Endothelial cell of umbilical vein (primary cell): Measurements from ENCODE around the gene PGM2L1. TPM values are rescaled to one million over a fixed set of nuclear protein-coding genes. Genes with fewer than 3 reads are reported as not detected.

Source experiments
- BruUV-seq: library from RNA; stranded (reverse); fragments of 400-500 nt; replicated peaks from 2 replicates; lab custom pipeline; 2021; lab: Mats Ljungman, UMichigan
- CTCF ChIA-PET: fragments of 300-600, 350-600 bp; sonication (Branson Sonifier 250); formaldehyde crosslinking; loops from one replicate; lab custom pipeline; 2021; ENCODE audit warnings: antibody characterized with exemption, inconsistent platforms; lab: Charles Lee
- POLR2A ChIA-PET: fragments of 300-600, 350-600 bp; sonication (Branson Sonifier 250); formaldehyde crosslinking; loops from one replicate; lab custom pipeline; 2021; ENCODE audit warnings: antibody characterized with exemption, inconsistent platforms; lab: Charles Lee
- DNase-seq: peaks from one replicate; pipeline ENCODE4 v3.0.0-alpha.2; 2011; ENCODE audit warnings: low read depth, low spot score
- FAIRE-seq: peaks from 2 replicates; lab custom pipeline; 2011; peaks lifted over from hg19 to GRCh38; lab: Jason Lieb, UNC
- H2AFZ ChIP-seq: 2 replicates; pipeline ENCODE4 v1.6.0; 2012; ENCODE audit warnings: low read depth, low read length, control low read depth, inconsistent platforms
- H3K27ac ChIP-seq: 2 replicates; pipeline ENCODE4 v1.5.1; 2011; ENCODE audit warnings: low read depth, mild to moderate bottlenecking, control low read depth, low read length, moderate library complexity; ENCODE audit not compliant: insufficient read depth
- H3K27me3 ChIP-seq, 2 experiments: 2 replicates each; pipeline versions ENCODE4 v1.6.0 to v1.6.1; 2011; ENCODE audit warnings: low read length in 2 of 2, mixed read lengths in 1 of 2; ENCODE audit not compliant: control insufficient read depth in 2 of 2, insufficient read depth in 2 of 2
- H3K36me3 ChIP-seq, 2 experiments: 2 replicates in 1 of 2; 3 replicates in 1 of 2; pipeline ENCODE4 v1.5.1; 2011; ENCODE audit warnings: low read length in 2 of 2, mild to moderate bottlenecking in 1 of 2, moderate library complexity in 1 of 2; ENCODE audit not compliant: control insufficient read depth in 2 of 2, insufficient read depth in 2 of 2; ENCODE audit errors: extremely low read depth in 1 of 2
- H3K4me1 ChIP-seq: 3 replicates; pipeline ENCODE4 v1.5.1; 2011; ENCODE audit warnings: mild to moderate bottlenecking, low read length; ENCODE audit not compliant: control insufficient read depth, insufficient read depth; ENCODE audit errors: extremely low read depth
- H3K4me2 ChIP-seq: 2 replicates; pipeline ENCODE4 v1.6.1; 2011; ENCODE audit warnings: low read length, control low read depth, mixed read lengths; ENCODE audit not compliant: insufficient read depth
- H3K4me3 ChIP-seq, 3 experiments: fragments of 200-600 bp in 1 of 3; sonication (generic), shearing (Covaris generic) in 1 of 3; replicated peaks in 1 of 3; 2 replicates each; pipeline ENCODE4 v1.5.1; 2011 to 2016; ENCODE audit warnings: control low read depth in 3 of 3, low read length in 3 of 3, mild to moderate bottlenecking in 2 of 3, inconsistent platforms in 1 of 3, low read depth in 1 of 3, moderate library complexity in 1 of 3; ENCODE audit not compliant: insufficient read depth in 1 of 3
- H3K79me2 ChIP-seq: 2 replicates; pipeline ENCODE4 v1.6.0; 2012; ENCODE audit warnings: low read length, inconsistent platforms; ENCODE audit not compliant: control insufficient read depth, insufficient read depth
- H3K9ac ChIP-seq: replicated peaks from 2 replicates; pipeline ENCODE3; 2011; ENCODE audit warnings: low read length, control low read depth; ENCODE audit not compliant: insufficient read depth; ENCODE audit errors: extremely low read depth
- H3K9me1 ChIP-seq: replicated peaks from 3 replicates; pipeline ENCODE4 v1.6.0; 2011; ENCODE audit warnings: mild to moderate bottlenecking, low read length; ENCODE audit not compliant: control insufficient read depth, insufficient read depth; ENCODE audit errors: extremely low read depth
- H3K9me3 ChIP-seq: replicated peaks from 2 replicates; pipeline ENCODE4 v1.5.1; 2012; ENCODE audit warnings: low read length, inconsistent platforms; ENCODE audit not compliant: control insufficient read depth, insufficient read depth
- H4K20me1 ChIP-seq: replicated peaks from 2 replicates; pipeline ENCODE3; 2011; ENCODE audit warnings: mild to moderate bottlenecking, low read length; ENCODE audit not compliant: control insufficient read depth, insufficient read depth; ENCODE audit errors: extremely low read depth
- EZH2 ChIP-seq: IDR thresholded peaks from 2 replicates; pipeline ENCODE4 v1.6.1; 2012; ENCODE audit warnings: borderline replicate concordance, low read depth, mild to moderate bottlenecking, moderate library complexity, low read length, inconsistent platforms; ENCODE audit not compliant: severe bottlenecking
- FOS ChIP-seq: IDR thresholded peaks from 2 replicates; pipeline ENCODE4 v1.6.1; 2011; ENCODE audit warnings: mild to moderate bottlenecking, low read length, moderate library complexity, borderline replicate concordance; ENCODE audit not compliant: insufficient read depth
- GATA2 ChIP-seq: IDR thresholded peaks from 2 replicates; pipeline ENCODE4 v1.7.0; 2011; ENCODE audit warnings: low read depth, mild to moderate bottlenecking, moderate library complexity, mixed read lengths, low read length; ENCODE audit not compliant: insufficient read length, insufficient read depth
- JUN ChIP-seq: IDR thresholded peaks from 2 replicates; pipeline ENCODE4 v1.6.1; 2011; ENCODE audit warnings: borderline replicate concordance, low read depth; ENCODE audit not compliant: insufficient read length, insufficient read depth
- MYC ChIP-seq: IDR thresholded peaks from one replicate; pipeline ENCODE4 v1.6.1; 2011; ENCODE audit warnings: mild to moderate bottlenecking, low read depth, low read length
- POLR2A ChIP-seq: IDR thresholded peaks from 2 replicates; pipeline ENCODE4 v1.6.1; 2012; ENCODE audit warnings: low read depth, mild to moderate bottlenecking, control low read depth, low read length
- POLR2AphosphoS5 ChIP-seq: IDR thresholded peaks from 2 replicates; pipeline ENCODE4 v1.6.1; 2012; ENCODE audit warnings: low read depth, mild to moderate bottlenecking, control low read depth, low read length, moderate library complexity; ENCODE audit not compliant: insufficient read depth
- dilution Hi-C: fragments of 300-500 bp; cut with MboI; formaldehyde crosslinking; loops from one replicate; pipeline ENCODE4 v1.15.0; 2019; ENCODE audit warnings: low sequenced_read_pairs; ENCODE audit not compliant: extremely low pct_ligation_motif_present
- intact Hi-C: fragments of 100-400 bp; cut with micrococcal nuclease; formaldehyde crosslinking; loops from one replicate; pipeline ENCODE4 v1.10.0; 2022
- polyA plus RNA-seq, 4 experiments: library from polyadenylated mRNA; depleted of rRNA in 3 of 4; stranded (reverse) in 3 of 4; unstranded in 1 of 4; fragments of >200 nt; gene quantifications; 2 replicates each; pipeline versions ENCODE4 v1.2.1 to v1.2.3, GENCODE V29; 2011 to 2012; ENCODE audit warnings: missing spikeins in 1 of 4
- total RNA-seq: library from RNA; stranded (reverse); gene quantifications from 2 replicates; pipeline ENCODE4 v1.2.3, GENCODE V29; 2021
- TF ChIP-seq, protein P1 (sequence below): IDR thresholded peaks from 2 replicates; pipeline ENCODE4 v1.6.1; 2011; ENCODE audit not compliant: insufficient read depth, insufficient read length
- TF ChIP-seq, protein P2 (sequence below), 2 donors: IDR thresholded peaks; 1 replicate in 1 of 2; 2 replicates in 1 of 2; pipeline ENCODE4 v1.5.1; 2011; ENCODE audit warnings: low read length in 2 of 2, mild to moderate bottlenecking in 2 of 2, moderate library complexity in 2 of 2, control low read depth in 1 of 2, inconsistent platforms in 1 of 2, low read depth in 1 of 2; ENCODE audit not compliant: insufficient read depth in 1 of 2; ENCODE audit errors: extremely low read depth in 1 of 2

PGM2L1 gene
- total and polyA plus RNA-seq, 2 donors (not counting 3 experiments of a cell fraction or from before 2014, with no cell fraction given) = 7.9 to 31.4 TPM

DNA sequence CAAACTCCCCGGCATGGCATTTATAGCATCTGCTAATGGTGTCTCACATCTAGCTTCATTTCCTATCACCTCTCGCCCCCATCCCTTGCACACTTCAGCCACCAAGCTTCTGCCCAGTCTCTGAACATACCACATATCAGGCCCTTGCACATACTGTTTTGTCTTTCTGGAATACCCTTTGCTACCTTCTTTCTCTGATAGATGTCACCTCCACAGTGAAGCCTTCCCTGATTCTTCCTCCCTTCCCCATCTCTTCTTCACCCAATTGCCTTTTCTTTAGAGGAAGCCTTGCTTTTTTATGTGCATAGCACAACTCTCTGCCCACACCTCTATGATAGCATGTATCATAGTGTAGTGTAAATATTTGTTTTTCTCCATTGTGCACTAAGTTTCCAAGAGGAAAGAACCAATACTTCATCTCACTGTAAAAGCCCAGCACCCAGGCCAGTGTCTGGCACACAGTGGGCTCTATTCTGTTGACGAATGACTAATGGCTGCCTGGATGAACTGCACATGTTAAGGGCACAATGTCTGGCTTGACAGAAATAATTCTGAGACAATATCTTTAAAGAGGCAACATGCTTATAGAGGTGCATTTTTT, 114.6 kb downstream of the PGM2L1 start:
- no peak overlapping the region for H2AFZ ChIP-seq
- intact Hi-C loops (no loop called here), dilution Hi-C loops (no loop called here)
- ChIA-PET POLR2A (no interaction called here), CTCF (interaction anchor here (1.0 kb wide), 1 partner anchor 28 kb away, joined by 3 read pairs; no protein-coding TSS in a partner anchor)
- no peaks in the 10 kb centered on the region for H3K79me2 ChIP-seq
- TF ChIP-seq EZH2 (no peak), FOS (no peak), POLR2AphosphoS5 (no peak), MYC (no peak), JUN (no peak), POLR2A (no peak), GATA2 (no peak)
- TF ChIP-seq, protein P1, sequence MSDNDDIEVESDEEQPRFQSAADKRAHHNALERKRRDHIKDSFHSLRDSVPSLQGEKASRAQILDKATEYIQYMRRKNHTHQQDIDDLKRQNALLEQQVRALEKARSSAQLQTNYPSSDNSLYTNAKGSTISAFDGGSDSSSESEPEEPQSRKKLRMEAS = no peak
- TF ChIP-seq, protein P2, sequence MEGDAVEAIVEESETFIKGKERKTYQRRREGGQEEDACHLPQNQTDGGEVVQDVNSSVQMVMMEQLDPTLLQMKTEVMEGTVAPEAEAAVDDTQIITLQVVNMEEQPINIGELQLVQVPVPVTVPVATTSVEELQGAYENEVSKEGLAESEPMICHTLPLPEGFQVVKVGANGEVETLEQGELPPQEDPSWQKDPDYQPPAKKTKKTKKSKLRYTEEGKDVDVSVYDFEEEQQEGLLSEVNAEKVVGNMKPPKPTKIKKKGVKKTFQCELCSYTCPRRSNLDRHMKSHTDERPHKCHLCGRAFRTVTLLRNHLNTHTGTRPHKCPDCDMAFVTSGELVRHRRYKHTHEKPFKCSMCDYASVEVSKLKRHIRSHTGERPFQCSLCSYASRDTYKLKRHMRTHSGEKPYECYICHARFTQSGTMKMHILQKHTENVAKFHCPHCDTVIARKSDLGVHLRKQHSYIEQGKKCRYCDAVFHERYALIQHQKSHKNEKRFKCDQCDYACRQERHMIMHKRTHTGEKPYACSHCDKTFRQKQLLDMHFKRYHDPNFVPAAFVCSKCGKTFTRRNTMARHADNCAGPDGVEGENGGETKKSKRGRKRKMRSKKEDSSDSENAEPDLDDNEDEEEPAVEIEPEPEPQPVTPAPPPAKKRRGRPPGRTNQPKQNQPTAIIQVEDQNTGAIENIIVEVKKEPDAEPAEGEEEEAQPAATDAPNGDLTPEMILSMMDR (IDR thresholded peaks at IDR 0.05; ENCODE audit: extremely low read depth in 1 of 2, insufficient read depth in 1 of 2, low read depth in 1 of 2, low read length in 2 of 2) = no peak
- no peak overlapping the region for H3K4me2 ChIP-seq
- no peak overlapping the region for H3K4me3 ChIP-seq
- no peaks in the 10 kb centered on the region for H4K20me1 ChIP-seq
- H3K36me3 ChIP-seq = peaks cover 0 to 12% of the 10 kb centered on the region in 2 experiments
- no peak overlapping the region for H3K9ac ChIP-seq
- FAIRE-seq (no peak), DNase-seq (no peak)
- H3K4me1 ChIP-seq = peaks cover 10% of the 10 kb centered on the region
- H3K9me1 ChIP-seq = no peaks in the 10 kb centered on the region
- H3K27me3 ChIP-seq = no peaks in the 10 kb centered on the region
- no peak overlapping the region for H3K27ac ChIP-seq
- H3K9me3 ChIP-seq = no peaks in the 10 kb centered on the region
- no TSS peak for BruUV-seq
